Activated CD8-positive, alpha-beta memory T cell treated with anti-CD3 and anti-CD28 coated beads for 48 hours (primary cell): ENCODE data around the gene AP1M1.
A peak's percentile ranks its signal among the peaks of the same experiment; 100 is the strongest.

Source experiments
- DNase-seq, 3 experiments: peaks; one replicate each; pipeline ENCODE4 v3.0.0-alpha.2; 2020; ENCODE audit warnings: low read depth in 2 of 3, low spot score in 2 of 3

The AP1M1 gene

GRCh38 chr19:16232127-16232526, 34.4 kb downstream of the AP1M1 start:
- no peak for DNase-seq

GRCh38 chr19:16232568-16232967, 34.9 kb downstream of the AP1M1 start:
- no peak for DNase-seq

- no peak for DNase-seq
Measured at GRCh38 chr19:16233081-16233776, 35.5 kb downstream of the AP1M1 start.

DNA sequence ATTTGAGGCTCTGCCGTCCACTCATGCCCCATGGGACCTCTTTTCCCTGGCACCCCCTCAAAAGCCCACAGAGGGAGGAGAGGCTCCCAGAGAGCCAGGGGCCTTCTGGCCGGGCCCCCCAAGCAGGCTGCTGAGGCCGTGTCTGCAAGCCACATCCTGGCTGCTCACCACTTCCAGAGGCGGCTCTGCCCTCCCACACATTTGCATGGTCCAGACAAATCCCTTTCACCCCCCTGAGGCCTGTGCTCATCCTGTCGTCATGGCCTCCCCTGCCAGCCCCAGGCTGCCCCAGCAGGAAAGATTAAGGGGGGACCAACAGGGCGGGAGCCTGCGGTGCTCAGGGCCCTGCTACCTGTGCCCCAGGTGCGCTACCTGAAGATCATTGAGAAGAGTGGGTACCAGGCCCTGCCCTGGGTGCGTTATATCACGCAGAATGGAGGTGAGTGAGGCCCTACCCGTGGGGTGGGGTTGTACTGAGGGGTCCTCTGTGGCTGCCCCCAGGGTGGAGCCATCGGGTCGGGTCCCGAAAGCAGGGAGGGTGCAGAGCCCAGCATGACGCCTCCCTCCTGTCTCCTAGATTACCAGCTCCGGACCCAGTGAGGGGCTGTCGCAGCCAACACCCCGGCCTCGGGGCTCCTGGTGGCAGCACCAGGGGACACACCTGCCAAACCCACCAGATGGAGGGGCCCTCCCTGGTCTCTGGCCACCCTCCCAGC, 36.3 kb downstream of the AP1M1 start:
- no peak for DNase-seq

GRCh38 chr19:16234552-16235445, 37.1 kb downstream of the AP1M1 start:
- DNase-seq = no peak

DNA sequence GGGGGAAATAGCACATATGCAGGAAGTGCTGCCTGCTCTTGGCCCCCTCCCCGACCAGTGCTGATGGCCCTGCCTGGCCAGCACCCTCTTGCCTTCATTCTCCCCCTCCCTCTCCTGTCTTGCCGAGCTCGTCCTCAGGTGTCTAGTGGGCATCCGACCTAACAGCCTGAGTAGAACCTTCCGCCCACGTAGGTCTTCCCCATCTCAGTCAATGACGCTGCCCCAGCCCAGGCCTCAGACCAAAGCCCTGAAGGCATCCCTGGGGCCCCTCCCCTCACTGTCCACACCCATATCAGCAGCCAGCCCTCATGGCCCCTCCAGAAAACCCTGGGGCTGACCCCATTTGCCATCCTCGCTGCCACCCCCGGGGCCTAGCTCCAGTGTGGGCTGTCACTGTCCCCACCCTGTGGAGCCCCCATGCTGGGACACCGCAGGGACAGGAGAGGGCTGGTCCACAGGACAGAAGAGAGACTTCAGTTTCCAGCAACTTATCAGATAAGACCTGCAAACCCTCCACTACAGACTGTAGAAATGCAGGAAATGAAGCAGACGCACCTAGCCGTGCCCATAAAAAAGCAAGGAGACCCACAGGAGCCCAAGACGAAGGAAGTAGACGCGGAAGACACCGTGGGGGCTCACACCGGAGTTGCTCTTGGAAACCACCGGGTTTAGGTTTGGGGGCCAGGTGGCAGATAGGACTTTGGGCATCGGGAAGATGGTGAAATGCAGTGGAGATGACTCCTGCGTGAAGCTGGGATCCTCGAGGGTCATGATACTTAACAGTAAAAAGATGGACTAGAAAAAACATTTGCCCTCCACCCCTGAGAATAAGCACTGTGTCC, 38.3 kb downstream of the AP1M1 start:
- no peak for DNase-seq

DNA sequence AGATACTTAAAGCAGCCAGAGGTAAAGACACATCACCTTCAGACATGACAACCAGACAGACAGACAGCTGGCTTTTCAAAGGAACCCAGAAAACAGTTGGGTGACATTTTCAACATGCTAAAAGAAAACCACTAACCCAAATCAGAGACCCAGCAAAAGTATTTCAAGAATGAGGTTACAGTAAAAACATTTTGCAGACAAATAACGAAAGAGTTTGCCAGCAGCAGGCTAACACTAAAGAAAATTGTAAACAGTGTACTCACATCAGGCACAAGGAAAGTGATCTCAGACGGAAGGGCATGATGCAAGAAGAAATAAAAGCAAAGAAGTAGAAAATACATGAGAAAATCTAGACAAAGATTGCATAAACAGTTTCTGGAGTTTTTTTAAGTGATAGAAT, 46.4 kb downstream of the AP1M1 start:
- DNase-seq = no peak

DNA sequence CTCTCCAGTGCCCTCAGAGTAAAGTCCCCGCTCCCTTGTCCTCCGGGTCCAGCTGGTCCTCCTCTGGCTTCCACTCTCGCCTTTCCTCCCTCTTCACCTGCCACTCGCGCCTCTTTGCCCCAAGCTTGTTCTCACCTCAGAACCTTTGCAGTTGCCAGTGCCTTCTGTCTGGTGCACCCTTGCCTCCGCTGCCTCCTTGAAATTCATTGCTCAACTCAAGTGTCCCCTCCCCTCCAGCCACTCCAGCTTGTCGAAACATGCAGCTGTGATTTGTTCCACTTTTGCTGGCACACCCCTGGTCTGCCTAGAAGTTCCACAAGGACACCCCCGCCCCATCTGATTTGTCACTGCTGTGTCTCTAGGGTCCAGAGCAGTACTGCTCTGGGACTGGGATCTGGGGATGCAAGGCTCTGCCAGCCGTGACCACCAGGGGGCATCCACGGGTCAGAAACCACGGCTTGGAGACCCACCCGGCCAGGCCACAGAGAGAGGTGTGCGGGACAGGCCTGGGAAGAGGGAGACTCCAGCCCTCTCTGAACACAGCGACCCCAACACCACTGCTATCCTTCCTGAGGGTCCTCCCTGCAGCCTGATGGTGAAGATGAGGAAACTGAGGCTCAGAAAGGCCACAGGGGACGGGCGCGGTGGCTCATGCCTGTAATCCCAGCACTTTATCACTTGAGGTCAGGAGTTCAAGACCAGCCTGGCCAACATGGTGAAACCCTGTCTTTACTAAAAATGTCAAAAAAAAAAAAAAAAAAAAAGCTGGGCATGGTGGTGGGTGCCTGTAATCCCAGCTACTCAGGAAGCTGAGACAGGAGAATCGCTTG, 49.9 kb downstream of the AP1M1 start:
- DNase-seq = peak; percentile 52 to 94 (median 86)

GRCh38 chr19:16248380-16249023, 50.8 kb downstream of the AP1M1 start:
- DNase-seq = no peak

DNA sequence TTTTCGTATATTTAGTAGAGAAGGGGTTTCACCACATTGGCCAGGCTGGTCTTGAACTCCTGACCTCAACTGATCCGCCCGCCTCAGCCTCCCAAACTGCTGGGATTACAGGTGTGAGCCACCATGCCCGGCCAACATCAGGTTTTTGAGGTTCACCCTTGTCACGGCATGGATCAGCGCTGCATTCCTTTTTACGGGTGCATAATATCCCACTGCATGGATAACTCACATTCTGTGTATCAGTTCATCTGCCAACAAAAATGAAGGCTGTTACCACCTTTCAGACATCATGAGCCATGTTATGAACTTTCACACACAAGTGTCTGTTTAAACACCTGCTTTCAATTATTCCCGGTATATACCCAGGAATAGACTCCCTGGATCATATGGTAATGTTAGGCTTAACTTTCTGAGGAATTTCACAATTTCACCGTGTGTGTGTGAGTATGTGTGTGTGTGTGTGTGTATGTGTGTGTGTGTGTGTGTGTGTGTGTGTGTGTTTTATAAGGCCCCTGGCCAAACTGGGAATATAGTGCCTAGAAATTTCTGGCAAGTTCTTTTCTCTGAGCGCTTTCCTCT, 52.2 kb downstream of the AP1M1 start:
- DNase-seq = no peak

DNA sequence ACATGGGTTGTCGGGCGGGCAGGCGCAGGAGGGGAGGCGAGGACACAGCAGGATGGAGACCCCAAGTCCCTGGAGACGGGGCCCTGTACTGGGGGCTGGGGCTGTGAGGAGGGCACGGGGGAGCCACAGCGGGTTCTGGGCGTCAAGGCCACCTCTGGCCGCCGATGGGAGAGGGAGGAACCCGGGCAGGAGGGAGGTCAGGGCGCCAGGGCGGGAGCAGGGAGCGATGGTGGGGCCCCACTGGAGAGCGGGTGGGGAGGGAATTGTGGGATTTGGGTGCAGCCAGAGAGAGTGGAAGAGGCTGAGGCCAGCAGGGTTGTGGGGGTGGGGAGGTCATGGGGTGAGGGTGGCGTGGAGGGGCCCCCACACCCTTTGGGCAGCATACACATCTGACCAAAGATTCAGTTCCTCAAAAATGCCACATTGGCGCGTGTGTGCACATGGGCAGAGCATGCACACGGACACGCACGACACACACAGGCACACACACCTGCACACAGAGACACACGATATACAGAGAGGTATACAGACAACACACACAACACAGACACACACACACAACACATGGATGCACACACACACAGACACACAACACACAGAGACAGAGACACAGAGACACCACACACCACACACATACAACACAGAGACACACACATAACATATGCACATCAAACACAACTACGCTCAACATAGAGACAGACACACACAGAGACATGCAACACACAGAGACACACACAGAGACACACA, 54.9 kb downstream of the AP1M1 start:
- DNase-seq = no peak

GRCh38 chr19:16254851-16255408, 57.2 kb downstream of the AP1M1 start:
- DNase-seq = no peak

DNA sequence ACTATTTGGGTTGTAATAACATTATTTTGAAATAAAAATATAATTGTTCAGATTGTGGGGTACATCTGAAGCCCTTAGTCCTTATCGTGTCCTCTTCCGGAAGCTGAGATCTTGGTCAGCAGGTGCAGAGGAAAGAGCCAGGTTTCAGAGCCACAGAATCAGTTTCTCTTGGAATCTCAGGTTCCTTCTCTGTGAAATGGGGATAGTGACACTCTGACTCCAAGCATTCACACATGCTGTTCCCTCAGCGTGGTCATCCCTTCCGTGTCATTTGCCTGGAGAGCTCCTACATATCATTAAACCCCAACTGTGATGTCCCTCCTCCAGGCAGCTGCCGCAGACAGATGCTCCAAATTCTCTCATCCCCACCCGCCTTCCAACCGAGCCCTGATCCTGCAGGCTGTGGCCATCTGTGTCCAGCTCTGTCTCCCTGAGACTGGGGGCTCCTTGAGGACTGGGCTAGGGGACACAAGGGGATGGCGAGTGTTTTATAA, 59.8 kb downstream of the AP1M1 start:
- DNase-seq = no peak

- no peak for DNase-seq
Measured at GRCh38 chr19:16258440-16258903, 60.8 kb downstream of the AP1M1 start.

- no peak for DNase-seq
Measured at GRCh38 chr19:16259385-16260159, 61.9 kb downstream of the AP1M1 start.

DNA sequence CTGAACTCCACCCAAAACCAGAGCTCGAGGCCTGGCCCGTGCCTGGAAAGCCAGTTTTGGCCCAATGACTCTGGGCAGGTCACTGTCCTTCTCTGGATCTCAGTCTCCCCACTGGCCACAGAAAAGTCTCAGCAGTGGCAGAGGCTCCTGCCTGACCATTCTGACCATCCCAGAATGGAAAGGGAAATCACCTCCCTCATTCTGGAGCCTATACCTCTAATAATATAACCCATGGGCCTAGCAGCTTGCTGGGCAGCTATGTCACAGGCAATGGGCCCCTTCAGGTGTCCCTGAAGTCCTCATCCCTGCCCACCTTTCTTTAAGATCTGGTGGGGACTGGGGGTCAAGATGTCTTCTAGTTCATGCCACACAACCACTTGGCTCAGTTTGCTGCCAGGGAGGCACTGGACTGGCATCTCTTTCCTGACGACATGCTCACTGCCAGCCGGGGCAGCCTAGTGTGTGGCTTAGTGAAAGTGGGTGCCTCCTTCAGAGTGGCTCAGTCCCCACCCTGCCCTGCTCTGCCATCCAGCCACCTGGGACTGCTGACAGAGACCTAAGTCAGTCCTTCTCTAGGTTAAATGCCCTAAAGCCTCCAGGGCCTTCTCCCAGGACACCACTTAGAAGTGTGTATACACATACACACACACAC, 62.6 kb downstream of the AP1M1 start:
- no peak for DNase-seq

DNA sequence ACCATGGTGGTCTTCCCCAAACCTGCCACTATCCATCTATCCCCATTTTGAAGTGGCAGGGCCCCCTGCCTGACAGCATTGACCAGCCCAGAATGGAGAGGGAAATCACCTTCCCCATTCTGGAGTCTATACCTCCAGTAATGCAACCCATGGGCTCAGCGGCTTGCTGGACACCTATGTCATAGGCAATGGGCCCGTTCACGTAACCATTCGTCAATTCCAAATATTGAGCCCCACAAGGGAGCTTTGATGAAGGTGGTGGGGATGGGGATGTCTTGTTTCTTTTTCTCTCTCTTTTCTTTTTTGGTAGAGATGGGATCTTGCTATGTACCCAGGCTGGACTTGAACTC, 63.1 kb downstream of the AP1M1 start:
- no peak for DNase-seq
